Nephron progenitor cell (in vitro differentiated cells): ENCODE measurements around the gene GPAM.

Experiments
- DNase-seq: peaks from one replicate; pipeline ENCODE4 v3.0.0; 2021
- H3K27ac Mint-ChIP-seq: 2 replicates; pipeline ENCODE4 v1.8.0; 2021; ENCODE audit warnings: mild to moderate bottlenecking, moderate library complexity, mixed read lengths
- H3K27me3 Mint-ChIP-seq: 2 replicates; pipeline ENCODE4 v1.8.0; 2021; ENCODE audit warnings: mild to moderate bottlenecking, low read depth, mixed read lengths; ENCODE audit not compliant: poor library complexity
- H3K36me3 Mint-ChIP-seq: 2 replicates; pipeline ENCODE4 v1.8.0; 2021; ENCODE audit warnings: low read depth, mixed read lengths
- H3K4me1 Mint-ChIP-seq: 2 replicates; pipeline ENCODE4 v1.8.0; 2021; ENCODE audit warnings: mixed read lengths
- H3K4me3 Mint-ChIP-seq: 2 replicates; pipeline ENCODE4 v1.8.0; 2021; ENCODE audit warnings: mild to moderate bottlenecking, moderate library complexity, mixed read lengths
- H3K9me3 Mint-ChIP-seq: 2 replicates; pipeline ENCODE4 v1.8.0; 2021; ENCODE audit warnings: mild to moderate bottlenecking, moderate library complexity, mixed read lengths
- CTCF ChIP-seq: fragments of 200-600 bp; sonication (generic); IDR thresholded peaks from 2 replicates; pipeline ENCODE4 v1.5.0; 2021; ENCODE audit warnings: antibody characterized with exemption

The GPAM gene

GRCh38 chr10:112224933-112225529 is 41.5 kb upstream of the GPAM start:
- Mint-ChIP-seq H3K27me3 (peaks cover 20% of the 10 kb centered on the region), H3K27ac (no peak overlapping the region), H3K4me1 (no peaks in the 10 kb centered on the region), H3K9me3 (peaks cover 25% of the 10 kb centered on the region), H3K36me3 (no peaks in the 10 kb centered on the region), H3K4me3 (no peak overlapping the region)
- DNase-seq, result no peak
- TF ChIP-seq CTCF, result no peak

DNA sequence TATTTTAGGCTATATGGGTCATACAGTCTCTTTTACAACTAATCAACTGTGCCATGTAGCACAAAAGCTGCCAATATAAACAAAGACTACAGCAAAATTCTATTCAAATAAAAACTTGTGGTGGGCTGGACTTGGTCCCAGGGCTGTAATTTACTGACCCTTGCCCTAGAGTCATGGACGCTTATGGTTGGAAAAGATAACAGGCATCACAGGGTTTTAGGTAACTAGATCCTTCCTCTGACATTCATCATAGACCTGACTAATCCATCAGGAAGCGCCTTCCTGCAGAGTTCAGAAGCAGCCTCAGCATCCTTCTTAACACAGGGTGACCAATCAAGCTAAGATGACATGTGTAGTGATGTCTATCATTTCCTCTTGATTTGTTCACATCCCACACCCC is 40.2 kb upstream of the GPAM start:
- Mint-ChIP-seq H3K36me3 (no peaks in the 10 kb centered on the region), H3K27ac (no peak overlapping the region), H3K27me3 (peaks cover 20% of the 10 kb centered on the region), H3K9me3 (peaks cover 31% of the 10 kb centered on the region), H3K4me1 (no peaks in the 10 kb centered on the region), H3K4me3 (no peak overlapping the region)
- TF ChIP-seq CTCF, result no peak
- DNase-seq, result no peak

DNA sequence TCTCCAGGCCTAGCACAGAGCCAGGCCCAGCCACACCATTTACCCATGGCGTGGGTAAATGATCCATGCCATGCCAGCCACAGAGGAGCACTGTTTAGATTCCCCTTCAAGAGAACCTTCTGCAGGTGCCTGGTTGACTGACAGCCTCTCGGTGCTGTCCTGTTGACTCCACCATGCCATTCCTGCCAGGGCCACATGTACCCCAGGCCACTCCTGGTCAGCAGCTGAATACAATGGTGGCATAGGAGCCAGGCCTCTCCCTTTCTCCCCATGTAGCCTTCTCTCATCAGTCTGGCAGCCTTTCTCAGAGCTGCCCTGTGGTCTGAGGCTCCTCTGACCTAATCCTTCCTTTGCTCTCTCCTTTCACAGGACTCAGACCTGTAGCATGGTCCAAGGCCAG is 39.2 kb upstream of the GPAM start:
- H3K36me3 Mint-ChIP-seq, result no peaks in the 10 kb centered on the region
- H3K9me3 Mint-ChIP-seq, result peaks cover 35% of the 10 kb centered on the region
- H3K27me3 Mint-ChIP-seq, result peaks cover 23% of the 10 kb centered on the region
- TF ChIP-seq CTCF, result no peak
- DNase-seq, result no peak
- no peak overlapping the region for H3K27ac Mint-ChIP-seq
- H3K4me1 Mint-ChIP-seq, result no peaks in the 10 kb centered on the region
- no peak overlapping the region for H3K4me3 Mint-ChIP-seq

GRCh38 chr10:112221545-112221944 is 38.0 kb upstream of the GPAM start:
- H3K36me3 Mint-ChIP-seq, result no peaks in the 10 kb centered on the region
- TF ChIP-seq CTCF, result no peak

DNA sequence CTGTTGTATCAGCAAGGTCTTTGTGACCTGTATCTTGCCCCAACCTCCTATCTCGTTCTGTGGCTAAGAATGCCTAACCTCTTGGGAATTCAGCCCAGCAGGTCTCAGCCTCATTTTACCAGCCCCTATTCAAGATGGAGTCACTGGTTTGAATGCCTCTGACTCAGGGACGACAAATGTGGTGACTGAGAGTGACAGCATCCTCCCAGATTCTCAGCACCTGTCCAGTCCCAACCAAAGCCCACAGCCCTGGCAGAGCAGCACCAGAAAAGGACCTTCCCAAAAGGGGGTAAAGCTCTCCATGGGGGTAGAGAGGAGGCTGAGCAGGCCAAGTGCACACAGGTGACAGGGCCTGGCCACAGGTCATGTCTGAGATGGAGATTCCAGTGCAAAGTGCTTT is 35.4 kb upstream of the GPAM start:
- TF ChIP-seq CTCF, result no peak
- H3K4me1 Mint-ChIP-seq, result no peaks in the 10 kb centered on the region
- H3K36me3 Mint-ChIP-seq, result no peaks in the 10 kb centered on the region
- H3K27ac Mint-ChIP-seq, result no peak overlapping the region
- peaks cover 23% of the 10 kb centered on the region for H3K9me3 Mint-ChIP-seq
- H3K27me3 Mint-ChIP-seq, result peaks cover 6% of the 10 kb centered on the region
- DNase-seq, result no peak
- H3K4me3 Mint-ChIP-seq, result no peak overlapping the region

More at GRCh38 chr10:112221545-112221944, 38.0 kb upstream of the GPAM start:
- peaks cover 22% of the 10 kb centered on the region for H3K27me3 Mint-ChIP-seq
- H3K9me3 Mint-ChIP-seq, result peaks cover 29% of the 10 kb centered on the region
- DNase-seq, result no peak
- H3K4me3 Mint-ChIP-seq, result no peak overlapping the region
- H3K27ac Mint-ChIP-seq, result no peak overlapping the region
- no peaks in the 10 kb centered on the region for H3K4me1 Mint-ChIP-seq

GRCh38 chr10:112218036-112218390 is 34.4 kb upstream of the GPAM start:
- TF ChIP-seq CTCF, result no peak
- Mint-ChIP-seq H3K4me1 (no peaks in the 10 kb centered on the region), H3K27ac (no peak overlapping the region), H3K36me3 (no peaks in the 10 kb centered on the region), H3K27me3 (peaks cover 6% of the 10 kb centered on the region), H3K4me3 (no peak overlapping the region), H3K9me3 (peaks cover 23% of the 10 kb centered on the region)
- DNase-seq, result no peak
